Spinal cord (tissue), 10 donors: Measurements from ENCODE around the gene ZMYND8. TPM values are rescaled to one million over a fixed set of nuclear protein-coding genes. Genes with fewer than 3 reads are reported as not detected.
"Not testable (repeated sequence)": the region's sequence is repeated elsewhere in the genome, so short reads cannot be mapped to it uniquely, and the experiment has no call there.

Experiments used
- DNase-seq, 6 donors: peaks; one replicate each; pipeline versions ENCODE4 v3.0.0 to v3.0.0-alpha.2; 2013 to 2015; ENCODE audit warnings: low spot score in 6 of 6, low read depth in 4 of 6
- H3K27ac ChIP-seq: one replicate; pipeline ENCODE4 v1.5.1; 2013; ENCODE audit warnings: low read depth, low read length, control low read depth
- H3K27me3 ChIP-seq: one replicate; pipeline ENCODE4 v1.6.1; 2013; ENCODE audit warnings: low read length; ENCODE audit not compliant: control insufficient read depth, insufficient read depth
- H3K36me3 ChIP-seq: one replicate; pipeline ENCODE4 v1.6.1; 2013; ENCODE audit warnings: low read length; ENCODE audit not compliant: control insufficient read depth, insufficient read depth
- H3K4me1 ChIP-seq: one replicate; pipeline ENCODE4 v1.6.1; 2013; ENCODE audit warnings: low read length; ENCODE audit not compliant: control insufficient read depth, insufficient read depth
- H3K4me3 ChIP-seq: one replicate; pipeline ENCODE4 v1.5.1; 2013; ENCODE audit warnings: low read depth, low read length, control low read depth
- H3K9me3 ChIP-seq: one replicate; pipeline ENCODE4 v1.6.1; 2013; ENCODE audit warnings: low read length; ENCODE audit not compliant: control insufficient read depth, insufficient read depth
- WGBS: methylation state at CpG from one replicate; pipeline ENCODE4 v1.1.5; 2013; ENCODE audit warnings: missing lambda C conversion rate; ENCODE audit not compliant: insufficient coverage; 5-methylcytosine and 5-hydroxymethylcytosine counted together
- polyA plus RNA-seq, 2 donors: library from polyadenylated mRNA; unstranded; fragments of 120-200 nt; gene quantifications; one replicate each; pipeline ENCODE4 v1.2.1, GENCODE V29; 2013; ENCODE audit not compliant: insufficient read length in 2 of 2
- total RNA-seq, 2 donors: library from RNA; depleted of rRNA in 1 of 2; stranded (reverse); fragments of 120-200 nt in 1 of 2; fragments of >200 nt in 1 of 2; gene quantifications; one replicate each; pipeline versions ENCODE4 v1.2.3 to v1.2.4, GENCODE V29; 2013 to 2014
- donor health status: healthy.

The ZMYND8 gene
- total and polyA plus RNA-seq, 4 donors, result 31.1 to 45.8 (median 37.4) TPM

DNA sequence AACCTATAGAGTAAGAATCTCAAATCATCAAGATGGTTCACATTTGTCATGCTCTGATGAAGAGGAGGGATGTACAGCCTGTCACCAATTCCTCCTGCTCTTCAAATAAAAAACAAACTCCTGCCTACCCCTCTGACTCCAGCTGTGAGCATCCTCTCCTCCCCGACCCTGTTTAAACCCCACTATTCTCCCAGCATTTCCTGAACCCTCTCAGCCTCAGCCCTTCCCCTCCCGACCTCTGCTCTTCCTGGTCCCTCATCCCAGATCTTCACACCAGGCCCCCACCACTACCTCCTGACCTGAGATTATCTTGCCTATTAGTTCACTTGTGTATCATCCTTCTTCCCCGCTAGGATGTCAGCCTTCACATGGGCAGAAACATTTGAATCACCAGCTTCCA is 75.8 kb downstream of the ZMYND8 start:
- peaks cover 56% of the 10 kb centered on the region for H3K36me3 ChIP-seq
- no peaks in the 10 kb centered on the region for H3K27me3 ChIP-seq
- peaks cover 20% of the 10 kb centered on the region for H3K4me1 ChIP-seq
- no peak for DNase-seq
- H3K9me3 ChIP-seq, result no peaks in the 10 kb centered on the region
- no peak overlapping the region for H3K4me3 ChIP-seq
- WGBS, result 55% methylated on average over 2 of the region's 3 CpGs
- no peak overlapping the region for H3K27ac ChIP-seq

DNA sequence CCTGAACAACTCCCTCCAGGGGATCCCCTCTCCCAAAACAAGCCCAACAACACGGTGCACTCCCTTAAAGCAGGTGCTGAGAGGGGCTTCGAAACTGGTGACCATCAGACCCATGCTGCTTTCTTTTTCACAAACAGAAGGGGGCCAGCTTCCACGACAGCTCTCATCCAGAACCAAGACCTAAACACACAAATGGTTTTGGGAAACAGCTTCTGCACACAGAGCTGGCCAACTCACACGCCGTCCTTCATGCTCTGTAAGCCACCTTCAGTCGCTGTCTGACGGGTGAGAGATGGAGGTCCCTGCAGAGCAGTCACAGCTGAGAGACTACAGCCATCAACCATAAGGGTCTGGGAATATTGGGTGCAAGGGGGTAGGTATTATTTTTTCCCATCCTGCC is 76.3 kb downstream of the ZMYND8 start:
- no peak overlapping the region for H3K27ac ChIP-seq

DNA sequence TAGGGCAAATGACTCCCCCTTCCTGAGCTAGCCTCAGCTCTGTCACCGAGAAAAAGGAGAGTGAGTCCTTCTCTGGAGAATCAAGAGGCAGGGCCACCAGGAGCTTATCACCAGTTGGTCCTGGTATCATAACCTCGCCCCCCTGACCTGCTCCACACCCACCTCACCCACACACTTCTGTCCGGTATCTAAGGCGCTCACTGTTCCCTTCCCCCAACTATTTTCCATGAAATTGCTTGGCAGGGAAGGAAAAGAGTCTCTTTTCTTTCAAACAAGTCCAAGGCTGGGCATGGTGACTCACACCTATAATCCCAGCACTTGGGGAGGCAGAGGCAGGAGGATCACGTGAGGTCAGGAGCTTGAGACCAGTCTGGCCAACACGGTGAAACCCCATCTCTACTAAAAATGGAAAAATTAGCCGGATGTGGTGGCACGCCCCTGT is 77.6 kb downstream of the ZMYND8 start:
- Histone ChIP-seq H3K4me1 (peaks cover 30% of the 10 kb centered on the region), H3K4me3 (no peak overlapping the region), H3K9me3 (no peaks in the 10 kb centered on the region), H3K27ac (no peak overlapping the region), H3K36me3 (peaks cover 57% of the 10 kb centered on the region), H3K27me3 (no peaks in the 10 kb centered on the region)
- DNase-seq, result no peak
- WGBS, result 100% methylated on average over 1 of the region's 8 CpGs

More for the DNA sequence above, 76.3 kb downstream of the ZMYND8 start:
- Histone ChIP-seq H3K27me3 (no peaks in the 10 kb centered on the region), H3K9me3 (no peaks in the 10 kb centered on the region), H3K4me1 (peaks cover 25% of the 10 kb centered on the region), H3K36me3 (peaks cover 61% of the 10 kb centered on the region), H3K4me3 (no peak overlapping the region)
- DNase-seq, result no peak
- WGBS, result 53% methylated on average over 3 of the region's 7 CpGs

DNA sequence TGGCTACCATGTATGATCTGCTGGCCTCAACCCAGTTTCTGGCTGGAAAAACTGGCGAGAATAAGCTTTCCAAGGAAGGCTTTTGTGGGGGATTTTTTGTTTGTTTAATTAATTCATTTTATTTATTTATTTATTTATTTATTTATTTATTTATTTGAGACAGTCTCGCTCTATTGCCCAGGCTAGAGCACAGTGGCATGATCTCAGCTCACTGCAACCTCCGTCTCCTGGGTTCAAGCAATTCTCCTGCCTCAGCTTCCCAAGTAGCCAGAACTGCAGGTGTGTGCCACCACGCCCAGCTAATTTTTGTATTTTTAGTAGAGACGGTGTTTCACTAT is 79.0 kb downstream of the ZMYND8 start:
- not testable (repeated sequence) for H3K27me3 ChIP-seq, H3K9me3 ChIP-seq, H3K4me3 ChIP-seq, DNase-seq
- peaks cover 30% of the 10 kb centered on the region for H3K4me1 ChIP-seq
- WGBS, result no CpG with 5 or more reads among the region's 5 CpGs
- H3K36me3 ChIP-seq, result peaks cover 47% of the 10 kb centered on the region
- peak overlapping the region; percentile 29 for H3K27ac ChIP-seq

DNA sequence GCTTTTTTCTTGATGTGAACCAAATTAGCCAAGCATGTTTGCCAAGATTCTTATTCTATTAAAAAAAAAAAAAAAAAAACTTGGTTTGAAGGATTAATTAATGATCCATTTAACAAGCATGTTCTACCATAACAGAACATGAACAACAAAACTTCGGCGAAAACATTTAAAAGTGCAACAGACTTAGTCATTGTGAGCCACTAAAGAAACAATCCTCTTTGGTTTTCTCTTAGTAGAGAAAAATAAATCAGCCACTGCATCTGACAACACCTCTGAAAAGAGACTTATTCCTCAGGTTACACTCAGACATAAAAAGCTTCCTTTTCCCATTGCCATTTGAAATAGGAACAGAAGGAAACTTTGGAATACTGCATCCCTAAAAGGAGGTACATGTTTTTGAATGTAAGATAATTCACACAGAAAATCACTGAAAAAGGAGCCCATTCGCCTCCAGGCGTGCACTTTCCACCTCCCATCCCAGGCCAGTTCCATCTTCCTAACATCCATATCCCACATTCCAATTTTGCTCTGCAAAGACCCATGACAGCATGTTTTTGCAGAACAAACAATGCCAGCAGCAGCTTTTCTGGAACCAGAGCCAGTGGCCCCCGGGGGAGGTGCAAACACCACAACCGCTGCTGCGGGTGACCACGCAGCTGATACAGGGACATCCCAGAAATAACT is 79.5 kb downstream of the ZMYND8 start:
- H3K36me3 ChIP-seq, result peaks cover 43% of the 10 kb centered on the region

DNA sequence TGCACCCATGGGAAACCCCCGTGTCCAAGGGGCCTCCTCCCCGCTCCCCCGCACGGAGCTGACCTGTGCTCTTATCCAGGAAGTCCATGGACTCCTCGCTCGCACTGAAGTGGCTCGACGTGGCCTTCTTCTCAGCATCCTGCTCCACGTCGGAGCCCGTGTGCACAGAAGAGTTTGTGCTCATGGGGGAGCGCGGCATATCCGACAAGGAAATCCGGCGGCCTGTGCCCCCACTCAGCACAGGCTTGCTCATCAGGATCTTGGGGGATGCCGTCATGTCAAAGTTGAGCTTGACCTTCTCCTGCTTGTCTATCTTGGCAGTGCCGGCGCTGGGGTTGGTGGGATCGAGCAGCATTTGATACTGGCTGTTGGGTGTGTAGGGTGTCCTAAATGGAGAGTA is 80.2 kb downstream of the ZMYND8 start:
- Histone ChIP-seq H3K9me3 (no peaks in the 10 kb centered on the region), H3K4me3 (no peak overlapping the region), H3K27me3 (no peaks in the 10 kb centered on the region), H3K27ac (no peak overlapping the region), H3K4me1 (peaks cover 30% of the 10 kb centered on the region), H3K36me3 (peaks cover 41% of the 10 kb centered on the region)
- WGBS, result 96% methylated on average over 17 of the region's 20 CpGs
- no peak for DNase-seq

More for the DNA sequence above, 79.5 kb downstream of the ZMYND8 start:
- Histone ChIP-seq H3K9me3 (no peaks in the 10 kb centered on the region), H3K27ac (peak overlapping the region; percentile 29), H3K4me3 (no peak overlapping the region), H3K4me1 (peaks cover 30% of the 10 kb centered on the region), H3K27me3 (no peaks in the 10 kb centered on the region)
- WGBS, result 13% methylated on average over 6 of the region's 8 CpGs
- peak in 2 of 6 donors; percentile 53 to 62 for DNase-seq

DNA sequence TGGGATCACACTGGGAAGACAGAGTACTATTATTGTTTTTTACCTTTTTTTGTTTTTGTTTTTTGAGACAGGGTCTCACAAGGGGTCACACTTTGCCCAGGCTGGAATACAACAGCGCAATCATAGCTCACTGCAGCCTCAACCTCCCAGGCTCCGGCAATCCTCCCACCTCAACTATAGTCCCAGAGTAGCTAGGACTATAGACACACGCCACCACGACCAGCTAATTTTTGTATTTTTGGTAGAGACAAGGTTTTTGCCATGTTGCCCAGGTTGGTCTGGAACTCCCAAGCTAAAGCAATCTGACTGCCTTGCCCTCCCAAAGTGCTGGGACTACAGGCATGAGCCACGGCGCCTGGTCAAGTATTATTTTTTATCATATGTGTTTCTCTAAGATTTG is 81.0 kb downstream of the ZMYND8 start:
- Histone ChIP-seq H3K27ac (peak overlapping the region; percentile 84), H3K4me1 (peaks cover 27% of the 10 kb centered on the region), H3K4me3 (no peak overlapping the region), H3K36me3 (peaks cover 37% of the 10 kb centered on the region), H3K9me3 (no peaks in the 10 kb centered on the region), H3K27me3 (no peaks in the 10 kb centered on the region)
- WGBS, result no CpG with 5 or more reads among the region's 6 CpGs
- DNase-seq, result no peak

DNA sequence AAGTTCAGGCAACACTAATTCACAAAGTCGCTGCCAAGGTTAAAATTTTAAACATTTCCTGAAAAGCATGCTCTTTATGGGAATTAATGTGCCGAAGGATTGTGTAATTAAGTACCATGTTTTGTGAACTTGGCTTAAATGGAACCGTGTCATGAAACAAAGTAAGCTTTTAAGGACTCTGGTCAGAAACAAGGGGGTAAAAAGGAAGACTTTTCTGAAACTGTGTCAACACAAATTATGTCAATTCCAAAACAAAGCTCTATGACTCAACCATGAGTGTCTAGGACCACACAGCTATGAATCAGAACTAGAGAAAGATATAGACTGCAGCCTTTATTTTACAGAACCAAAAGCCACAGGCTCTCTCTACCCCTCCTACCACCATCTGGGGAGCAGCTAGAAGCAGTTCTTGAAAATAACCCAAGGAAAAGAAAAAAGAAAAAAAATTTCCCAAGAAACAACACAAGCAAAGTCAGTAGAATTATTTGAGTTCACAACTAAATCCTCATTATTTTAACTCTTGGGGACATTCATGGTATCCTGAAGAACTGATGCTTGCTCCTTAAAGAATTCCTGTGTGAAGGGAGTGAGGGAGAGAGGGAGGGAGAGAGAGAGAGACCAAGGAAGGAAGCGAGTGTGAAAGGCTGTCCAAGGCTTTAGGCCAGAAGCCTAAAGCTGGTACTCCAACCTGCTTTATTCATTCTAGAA is 81.9 kb downstream of the ZMYND8 start:
- Histone ChIP-seq H3K9me3 (no peaks in the 10 kb centered on the region), H3K27me3 (no peaks in the 10 kb centered on the region), H3K36me3 (peaks cover 32% of the 10 kb centered on the region), H3K4me3 (no peak overlapping the region), H3K4me1 (peaks cover 23% of the 10 kb centered on the region), H3K27ac (peak overlapping the region; percentile 84)
- WGBS, result 33% methylated on average over 1 of the region's 4 CpGs
- peak in 1 of 6 donors; percentile 59 for DNase-seq

DNA sequence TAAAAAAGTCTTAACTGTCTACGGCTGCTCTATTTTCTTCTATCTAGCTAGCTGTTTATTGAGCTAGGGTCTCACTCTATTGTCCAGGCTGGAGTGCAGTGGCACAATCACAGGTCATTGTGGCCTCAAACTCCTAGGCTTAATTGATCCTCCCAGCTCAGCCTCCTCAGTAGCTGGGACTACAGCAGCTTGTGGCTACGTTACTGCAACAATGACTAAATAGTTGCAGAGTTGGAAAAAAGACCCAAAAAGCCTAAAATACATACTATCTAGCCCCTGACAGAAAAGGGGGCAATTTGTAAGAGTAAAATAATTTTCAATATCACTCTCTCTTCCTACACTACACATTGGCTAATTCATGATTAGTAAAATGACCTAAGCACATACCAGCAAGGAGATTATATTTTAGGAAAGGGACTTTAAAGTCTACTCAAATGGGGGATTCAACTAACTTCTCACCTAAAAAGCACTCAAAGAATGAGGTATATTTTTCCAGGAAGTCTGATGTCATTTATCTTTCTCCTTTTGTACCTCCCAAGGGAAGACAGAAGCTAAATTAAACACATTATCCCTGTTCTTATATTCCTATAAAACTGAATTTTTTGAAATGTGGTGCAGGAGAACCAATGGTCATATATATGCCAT is 82.8 kb downstream of the ZMYND8 start:
- peaks cover 23% of the 10 kb centered on the region for H3K4me1 ChIP-seq
- H3K27ac ChIP-seq, result peak overlapping the region; percentile 84
- DNase-seq, result no peak
- WGBS, result 100% methylated on average over 1 of the region's 2 CpGs
- no peak overlapping the region for H3K4me3 ChIP-seq
- H3K36me3 ChIP-seq, result peaks cover 29% of the 10 kb centered on the region
- H3K27me3 ChIP-seq, result no peaks in the 10 kb centered on the region
- no peaks in the 10 kb centered on the region for H3K9me3 ChIP-seq
